ENCODE measurements around the gene SEMA3G. TPM values are rescaled to one million over a fixed set of nuclear protein-coding genes. Genes with fewer than 3 reads are reported as not detected.

The SEMA3G gene
- total RNA-seq, 3 donors from 2014 or later (not counting 1 experiment from before 2014, with no cell fraction given) = 0.07 to 0.55 TPM; not detected in 1

GRCh38 chr3:52458770-52459545, 14.1 kb upstream of the SEMA3G start:
- H3K27ac Mint-ChIP-seq = peak overlapping the region; percentile 95 to 96
- Histone ChIP-seq H3K4me1 (ENCODE audit: control insufficient read depth, insufficient read depth, low read length) (peaks cover 57% of the 10 kb centered on the region), H3K36me3 (ENCODE audit: control insufficient read depth, insufficient read depth, low read length) (peaks cover 12% of the 10 kb centered on the region), H3K27me3 (ENCODE audit: control insufficient read depth, insufficient read depth, low read length) (no peaks in the 10 kb centered on the region), H3K27ac (ENCODE audit: low read length) (peak overlapping the region; percentile 62), H3K4me3 (ENCODE audit: low read length) (no peak overlapping the region), H3K9me3 (ENCODE audit: control insufficient read depth, insufficient read depth, low read length) (no peaks in the 10 kb centered on the region)
- TF ChIP-seq, protein P1, sequence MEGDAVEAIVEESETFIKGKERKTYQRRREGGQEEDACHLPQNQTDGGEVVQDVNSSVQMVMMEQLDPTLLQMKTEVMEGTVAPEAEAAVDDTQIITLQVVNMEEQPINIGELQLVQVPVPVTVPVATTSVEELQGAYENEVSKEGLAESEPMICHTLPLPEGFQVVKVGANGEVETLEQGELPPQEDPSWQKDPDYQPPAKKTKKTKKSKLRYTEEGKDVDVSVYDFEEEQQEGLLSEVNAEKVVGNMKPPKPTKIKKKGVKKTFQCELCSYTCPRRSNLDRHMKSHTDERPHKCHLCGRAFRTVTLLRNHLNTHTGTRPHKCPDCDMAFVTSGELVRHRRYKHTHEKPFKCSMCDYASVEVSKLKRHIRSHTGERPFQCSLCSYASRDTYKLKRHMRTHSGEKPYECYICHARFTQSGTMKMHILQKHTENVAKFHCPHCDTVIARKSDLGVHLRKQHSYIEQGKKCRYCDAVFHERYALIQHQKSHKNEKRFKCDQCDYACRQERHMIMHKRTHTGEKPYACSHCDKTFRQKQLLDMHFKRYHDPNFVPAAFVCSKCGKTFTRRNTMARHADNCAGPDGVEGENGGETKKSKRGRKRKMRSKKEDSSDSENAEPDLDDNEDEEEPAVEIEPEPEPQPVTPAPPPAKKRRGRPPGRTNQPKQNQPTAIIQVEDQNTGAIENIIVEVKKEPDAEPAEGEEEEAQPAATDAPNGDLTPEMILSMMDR (IDR thresholded peaks at IDR 0.05) = no peak
- no peaks in the 10 kb centered on the region for H3K36me3 Mint-ChIP-seq
- ATAC-seq (peak; percentile 72 to 80 (median 75)), DNase-seq (peak; percentile 42 to 44)
- H3K9me3 Mint-ChIP-seq = no peaks in the 10 kb centered on the region
- intact Hi-C loops (cut with micrococcal nuclease) = loop anchor here (5.0 kb wide), 1 partner anchor 78 kb away; the partner anchor contains the start of gene UQCC5
- H3K27me3 Mint-ChIP-seq (ENCODE audit: low read depth in 2 of 2) = no peaks in the 10 kb centered on the region
- peaks cover 53 to 59% of the 10 kb centered on the region in 2 donors for H3K4me1 Mint-ChIP-seq
- peak overlapping the region; percentile 52 for H3K4me3 Mint-ChIP-seq
- 41% methylated on average over 13 of the region's 14 CpGs for WGBS (ENCODE audit: insufficient coverage)

- no peak for DNase-seq
- peak overlapping the region; percentile 52 for H3K4me3 Mint-ChIP-seq
- no peaks in the 10 kb centered on the region for H3K27me3 Mint-ChIP-seq (ENCODE audit: low read depth in 2 of 2)
- 83% methylated on average over 5 of the region's 6 CpGs for WGBS (ENCODE audit: insufficient coverage)
- H3K36me3 ChIP-seq (ENCODE audit: control insufficient read depth, insufficient read depth, low read length) = peaks cover 12% of the 10 kb centered on the region
- H3K36me3 Mint-ChIP-seq = no peaks in the 10 kb centered on the region
- H3K27ac ChIP-seq (ENCODE audit: low read length) = peak overlapping the region; percentile 62
- no peak overlapping the region for H3K4me3 ChIP-seq (ENCODE audit: low read length)
- no peaks in the 10 kb centered on the region for H3K27me3 ChIP-seq (ENCODE audit: control insufficient read depth, insufficient read depth, low read length)
- ATAC-seq = no peak
- TF ChIP-seq, protein P1 (IDR thresholded peaks at IDR 0.05) = no peak
- peaks cover 52% of the 10 kb centered on the region for H3K4me1 ChIP-seq (ENCODE audit: control insufficient read depth, insufficient read depth, low read length)
- H3K9me3 ChIP-seq (ENCODE audit: control insufficient read depth, insufficient read depth, low read length) = no peaks in the 10 kb centered on the region
- peaks cover 50 to 54% of the 10 kb centered on the region in 2 donors for H3K4me1 Mint-ChIP-seq
- no peaks in the 10 kb centered on the region for H3K9me3 Mint-ChIP-seq
- intact Hi-C loops (cut with micrococcal nuclease) = loop anchor here (5.0 kb wide), 1 partner anchor 79 kb away; the partner anchor contains the start of gene UQCC5
- peak overlapping the region; percentile 95 to 96 for H3K27ac Mint-ChIP-seq
Measured at GRCh38 chr3:52458031-52458760, 13.3 kb upstream of the SEMA3G start.

GRCh38 chr3:52456800-52457183, 11.9 kb upstream of the SEMA3G start:
- no peaks in the 10 kb centered on the region for H3K9me3 Mint-ChIP-seq
- Histone ChIP-seq H3K4me1 (ENCODE audit: control insufficient read depth, insufficient read depth, low read length) (peaks cover 52% of the 10 kb centered on the region), H3K27ac (ENCODE audit: low read length) (peak overlapping the region; percentile 90), H3K27me3 (ENCODE audit: control insufficient read depth, insufficient read depth, low read length) (no peaks in the 10 kb centered on the region), H3K4me3 (ENCODE audit: low read length) (no peak overlapping the region), H3K36me3 (ENCODE audit: control insufficient read depth, insufficient read depth, low read length) (peaks cover 8% of the 10 kb centered on the region), H3K9me3 (ENCODE audit: control insufficient read depth, insufficient read depth, low read length) (no peaks in the 10 kb centered on the region)
- TF ChIP-seq, protein P1 (IDR thresholded peaks at IDR 0.05) = no peak
- DNase-seq (peak in 1 of 2 donors; percentile 28), ATAC-seq (no peak)
- peak overlapping the region; percentile 96 for H3K4me3 Mint-ChIP-seq
- intact Hi-C loops (cut with micrococcal nuclease) = loop anchor here (5.0 kb wide), 1 partner anchor 81 kb away; the partner anchor contains the start of gene UQCC5
- peak overlapping the region; percentile 95 to 96 for H3K27ac Mint-ChIP-seq
- peaks cover 46 to 50% of the 10 kb centered on the region in 2 donors for H3K4me1 Mint-ChIP-seq
- H3K27me3 Mint-ChIP-seq (ENCODE audit: low read depth in 2 of 2) = no peaks in the 10 kb centered on the region
- WGBS (ENCODE audit: insufficient coverage) = 98% methylated on average over 5 of the region's 5 CpGs
- H3K36me3 Mint-ChIP-seq = no peaks in the 10 kb centered on the region
